ENCODE results near the gene GPR142.

Gene GPR142

DNA sequence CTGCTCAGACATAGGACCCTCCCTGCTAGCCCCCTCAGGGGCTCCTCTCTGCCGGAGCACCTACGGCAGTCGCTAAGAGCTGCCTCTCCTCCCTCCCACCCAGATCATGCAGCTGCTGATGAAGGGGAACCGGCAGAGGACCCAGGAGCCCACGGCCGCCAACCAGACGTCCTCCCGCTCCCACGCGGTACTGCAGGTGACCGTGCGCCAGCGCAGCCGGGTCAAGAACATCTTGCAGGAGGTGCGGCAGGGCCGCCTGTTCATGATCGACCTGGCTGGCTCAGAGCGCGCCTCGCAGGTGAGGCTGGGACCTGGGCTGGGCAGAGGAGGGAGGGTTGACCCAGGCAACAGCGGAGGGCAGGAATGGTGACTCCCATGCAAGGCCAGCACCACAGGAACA is 22.6 kb upstream of the GPR142 start:
- no peak for DNase-seq (ENCODE audit: low read depth)

DNA sequence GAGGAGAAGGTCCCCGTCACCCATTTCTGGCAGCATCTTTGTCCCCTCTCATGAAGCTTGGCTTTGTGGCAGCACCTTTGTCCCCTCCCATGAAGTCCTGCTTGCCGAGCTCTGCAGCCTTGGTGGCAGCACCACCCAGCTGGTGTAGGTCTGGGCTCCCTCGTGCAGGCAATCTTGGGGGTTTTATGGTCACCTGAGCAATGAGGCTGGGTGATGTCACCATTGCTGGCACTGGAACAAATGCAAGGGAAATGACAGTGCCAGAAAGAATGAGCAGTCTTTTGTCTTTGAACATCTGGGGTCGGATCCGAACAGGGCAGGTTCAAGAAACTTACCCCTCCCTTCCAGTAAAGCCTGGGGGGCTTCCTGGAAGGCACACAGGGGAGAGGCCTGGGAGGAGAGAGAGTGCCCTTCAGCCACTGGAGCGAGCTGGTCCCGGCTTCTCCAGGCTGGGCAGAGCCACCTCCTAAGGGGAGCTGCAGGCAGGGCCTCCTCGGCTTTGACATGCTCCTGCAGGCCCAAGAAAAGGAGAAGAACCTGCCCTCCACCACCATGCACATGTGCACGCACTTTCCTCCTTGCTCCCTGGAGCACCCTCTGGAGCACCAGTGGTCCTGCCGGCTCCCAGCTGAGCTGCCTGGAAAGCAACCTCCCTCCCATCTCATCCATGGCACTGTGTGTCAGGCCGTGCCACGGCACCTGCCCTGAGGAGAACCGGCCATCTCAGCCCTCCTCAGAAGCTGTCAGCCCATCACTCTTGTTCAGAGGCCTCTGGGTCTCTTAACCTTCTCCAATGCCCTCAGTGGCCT is 21.7 kb upstream of the GPR142 start:
- no peak for DNase-seq (ENCODE audit: low read depth)

DNA sequence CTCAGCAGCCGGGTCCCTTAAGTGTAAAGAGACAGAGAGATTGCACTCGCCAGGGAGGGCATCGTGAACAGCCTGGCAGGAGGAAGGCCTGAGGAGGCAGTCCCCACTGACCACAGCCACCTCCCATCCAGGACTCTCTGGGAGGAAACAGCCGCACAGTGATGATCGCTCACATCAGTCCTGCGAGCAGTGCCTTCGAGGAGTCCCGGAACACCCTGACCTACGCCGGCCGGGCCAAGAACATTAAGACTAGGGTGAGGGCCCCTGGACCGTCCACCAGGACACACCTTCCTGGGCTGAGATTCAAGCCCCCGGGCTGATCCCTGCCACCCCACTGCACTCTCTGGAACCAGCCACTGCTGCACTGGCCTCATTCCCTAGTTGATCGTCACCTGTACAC is 19.7 kb upstream of the GPR142 start:
- no peak for DNase-seq (ENCODE audit: low read depth)

DNA sequence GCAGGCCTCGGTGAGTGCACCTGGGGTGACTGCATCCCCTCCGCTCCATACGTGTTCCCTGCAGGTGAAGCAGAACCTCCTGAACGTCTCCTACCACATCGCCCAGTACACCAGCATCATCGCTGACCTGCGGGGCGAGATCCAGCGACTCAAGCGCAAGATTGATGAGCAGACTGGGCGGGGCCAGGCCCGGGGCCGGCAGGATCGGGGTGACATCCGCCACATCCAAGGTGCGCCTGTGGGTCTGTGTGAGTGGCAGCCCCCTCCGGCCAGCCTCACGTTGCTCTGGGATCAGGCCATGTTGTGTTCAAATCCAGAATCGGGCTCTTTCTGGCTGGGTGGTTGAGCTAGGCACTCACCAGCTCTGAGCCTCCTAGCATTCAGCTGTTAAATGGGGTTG is 18.2 kb upstream of the GPR142 start:
- no peak for DNase-seq (ENCODE audit: low read depth)

DNA sequence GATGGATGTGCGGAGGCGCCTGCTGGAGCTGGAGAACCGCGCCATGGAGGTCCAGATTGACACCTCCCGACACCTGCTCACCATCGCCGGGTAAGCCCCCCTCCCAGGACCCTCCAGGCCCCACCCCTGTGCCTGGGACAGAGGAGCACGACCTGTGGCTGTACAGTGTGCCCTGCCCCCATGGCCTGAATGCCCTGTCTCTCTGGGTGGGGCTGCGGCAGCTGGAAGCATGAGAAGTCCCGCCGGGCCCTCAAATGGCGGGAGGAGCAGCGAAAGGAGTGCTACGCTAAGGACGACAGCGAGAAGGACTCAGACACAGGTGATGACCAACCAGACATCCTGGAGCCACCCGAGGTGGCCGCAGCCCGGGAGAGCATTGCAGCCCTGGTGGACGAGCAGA is 16.8 kb upstream of the GPR142 start:
- no peak for DNase-seq (ENCODE audit: low read depth)

DNA sequence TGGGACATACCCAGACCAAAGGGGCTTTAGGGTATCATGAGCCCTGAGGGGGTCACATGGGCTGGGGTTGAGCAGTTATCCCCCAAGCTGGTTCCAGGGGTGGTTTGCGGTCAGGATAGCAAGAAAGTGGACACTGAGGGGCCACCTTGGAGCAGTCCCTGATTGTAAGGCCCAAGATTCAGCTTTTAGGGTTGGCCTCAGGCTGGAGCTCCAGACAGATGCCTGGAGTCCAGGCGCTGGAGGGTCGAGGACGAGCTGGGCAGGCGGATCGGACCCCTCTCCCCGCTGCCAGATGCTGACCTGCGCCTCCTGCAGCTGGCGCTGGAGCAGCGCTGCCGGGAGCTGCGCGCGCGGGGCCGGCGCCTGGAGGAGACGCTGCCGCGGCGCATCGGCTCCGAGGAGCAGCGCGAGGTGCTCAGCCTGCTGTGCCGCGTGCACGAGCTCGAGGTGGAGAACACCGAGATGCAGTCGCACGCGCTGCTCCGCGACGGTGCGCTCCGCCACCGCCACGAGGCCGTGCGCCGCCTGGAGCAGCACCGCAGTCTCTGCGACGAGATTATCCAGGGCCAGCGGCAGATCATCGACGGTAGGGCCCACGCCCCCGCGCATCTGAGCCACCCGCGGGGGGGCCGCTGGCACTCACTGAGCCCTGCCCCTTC is 15.6 kb upstream of the GPR142 start:
- DNase-seq (ENCODE audit: low read depth) = no peak

DNA sequence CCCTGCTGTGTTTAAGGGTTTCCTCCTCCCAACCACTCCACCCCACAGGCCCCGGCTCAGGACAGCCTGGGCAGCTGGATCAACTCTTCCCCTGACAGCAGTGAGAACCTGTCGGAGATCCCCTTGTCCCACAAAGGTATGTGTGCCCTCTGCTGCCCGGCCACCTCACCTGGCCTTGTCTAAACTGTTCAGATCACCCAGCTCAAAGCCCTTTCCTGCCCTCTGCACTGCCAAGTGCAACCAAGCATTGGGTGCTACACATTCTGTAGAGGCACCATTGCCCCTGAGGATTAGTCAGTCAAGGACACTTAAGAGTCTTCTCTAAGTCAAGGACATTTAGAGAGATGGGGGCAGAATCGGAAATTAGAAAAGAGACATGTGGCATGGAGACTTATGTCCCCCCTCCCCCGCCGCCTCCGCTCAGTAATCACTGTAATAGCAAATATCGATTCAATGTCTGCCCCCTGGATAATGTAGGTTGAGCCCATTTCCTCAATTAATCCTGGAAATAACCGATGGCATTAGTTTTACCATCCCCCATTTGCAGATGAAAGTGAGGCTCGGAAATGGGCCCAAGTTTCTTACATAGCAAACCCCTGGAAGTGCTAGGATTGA is 13.8 kb upstream of the GPR142 start:
- no peak for DNase-seq (ENCODE audit: low read depth)

DNA sequence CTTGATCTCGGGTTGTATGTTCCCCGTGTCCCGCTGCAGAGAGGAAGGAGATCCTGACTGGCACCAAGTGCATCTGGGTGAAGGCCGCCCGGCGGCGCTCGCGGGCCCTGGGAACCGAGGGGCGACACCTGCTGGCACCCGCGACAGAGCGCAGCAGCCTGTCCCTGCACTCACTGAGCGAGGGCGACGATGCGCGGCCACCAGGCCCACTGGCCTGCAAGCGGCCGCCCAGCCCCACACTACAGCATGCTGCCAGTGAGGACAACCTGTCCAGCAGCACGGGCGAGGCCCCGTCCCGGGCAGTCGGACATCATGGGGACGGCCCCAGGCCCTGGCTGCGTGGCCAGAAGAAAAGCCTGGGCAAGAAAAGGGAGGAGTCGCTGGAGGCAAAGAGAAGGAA is 13.2 kb upstream of the GPR142 start:
- DNase-seq (ENCODE audit: low read depth) = peak; percentile 5

DNA sequence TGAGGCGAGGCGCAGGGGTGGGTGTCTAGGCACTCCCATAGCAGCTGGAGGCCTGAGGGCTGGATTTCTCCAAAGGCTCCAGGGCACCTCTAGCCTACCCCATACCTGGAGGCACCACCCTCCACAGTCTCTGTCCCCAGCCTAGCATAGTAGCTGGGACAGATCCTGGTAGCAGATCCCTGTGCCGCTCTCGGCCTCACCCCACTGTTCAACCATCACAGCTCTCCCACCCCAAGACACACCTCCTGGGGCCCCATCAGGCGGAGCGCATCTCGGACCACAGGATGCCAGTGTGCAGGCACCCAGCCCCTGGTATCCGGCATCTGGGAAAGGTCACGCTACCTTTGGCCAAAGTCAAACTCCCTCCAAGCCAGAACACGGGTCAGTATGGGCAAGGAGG is 12.7 kb upstream of the GPR142 start:
- DNase-seq (ENCODE audit: low read depth) = no peak

DNA sequence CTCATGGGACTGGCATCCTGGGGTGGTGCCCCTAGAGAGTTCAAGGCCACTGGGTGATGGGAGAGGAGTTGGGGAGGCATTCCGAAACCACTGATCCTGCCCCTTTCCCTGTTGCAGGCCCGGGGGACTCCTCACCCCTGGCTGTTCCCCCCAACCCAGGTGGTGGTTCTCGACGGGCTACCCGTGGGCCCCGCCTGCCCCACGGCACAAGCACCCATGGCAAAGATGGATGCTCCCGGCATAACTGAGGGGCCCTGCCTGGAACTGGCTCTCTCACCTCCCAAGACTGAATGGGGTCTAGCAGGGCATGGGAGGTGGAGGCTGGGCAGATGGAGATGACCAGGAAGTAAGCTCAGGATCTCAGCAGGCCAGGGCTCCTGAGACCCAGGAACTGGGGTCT is 12.2 kb upstream of the GPR142 start:
- no peak for DNase-seq (ENCODE audit: low read depth)

DNA sequence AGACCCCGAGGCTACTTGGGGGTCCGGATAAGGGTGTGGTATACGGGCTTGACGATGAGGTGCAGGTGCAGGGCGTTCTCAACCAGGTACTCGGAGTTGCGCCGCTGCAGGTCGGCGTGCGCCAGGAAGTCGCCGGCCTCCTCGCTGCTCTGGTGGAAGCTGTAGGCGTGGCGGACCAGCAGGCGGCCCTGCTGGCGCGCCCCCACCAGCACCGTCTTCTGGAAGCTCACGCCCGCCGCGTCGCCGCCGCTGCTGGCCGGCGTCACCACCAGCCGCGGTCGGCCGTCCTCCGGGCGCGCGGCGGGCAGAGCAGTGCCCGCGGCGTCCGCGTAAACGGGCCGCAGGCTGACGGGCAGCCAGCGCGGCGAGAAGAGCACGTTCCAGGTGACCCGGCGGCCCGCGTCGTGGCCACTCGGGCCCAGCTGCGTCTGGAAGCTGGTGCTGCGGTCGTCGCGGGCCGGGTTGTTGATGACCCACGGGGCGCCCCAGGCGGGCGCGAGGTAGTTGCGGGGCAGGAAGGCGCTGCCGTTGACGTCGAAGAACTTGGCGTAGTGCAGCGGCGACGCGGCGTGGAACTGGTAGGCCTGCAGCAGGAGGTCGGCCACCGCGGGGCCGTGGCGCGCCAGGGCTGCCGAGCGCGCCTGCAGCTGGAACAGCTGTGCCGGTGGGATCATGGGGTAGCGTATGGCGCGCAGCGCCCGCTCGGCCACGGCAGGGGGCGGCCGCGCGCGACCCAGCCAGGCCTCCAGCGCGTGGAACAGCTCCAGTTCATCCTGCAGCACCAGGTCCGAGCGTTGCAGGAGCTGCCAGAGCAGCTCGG is 10.4 kb upstream of the GPR142 start:
- DNase-seq (ENCODE audit: low read depth) = no peak

DNA sequence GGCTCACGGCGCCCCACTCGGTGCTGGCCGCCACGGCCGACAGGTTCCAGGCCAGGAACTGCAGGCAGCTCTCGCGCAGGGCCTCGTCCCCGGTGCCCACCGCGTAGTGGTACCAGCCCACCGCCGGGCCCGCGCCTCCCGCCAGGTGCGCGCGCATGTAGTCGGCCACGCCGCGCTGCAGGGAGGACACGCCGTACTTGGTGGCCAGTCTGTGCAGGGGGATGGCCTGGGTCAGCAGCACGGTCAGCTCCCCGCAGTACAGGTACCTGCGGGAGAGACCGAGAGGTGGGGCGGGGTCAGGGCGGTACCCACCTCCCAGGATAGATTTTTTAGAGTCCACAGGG is 9.9 kb upstream of the GPR142 start:
- DNase-seq (ENCODE audit: low read depth) = no peak

DNA sequence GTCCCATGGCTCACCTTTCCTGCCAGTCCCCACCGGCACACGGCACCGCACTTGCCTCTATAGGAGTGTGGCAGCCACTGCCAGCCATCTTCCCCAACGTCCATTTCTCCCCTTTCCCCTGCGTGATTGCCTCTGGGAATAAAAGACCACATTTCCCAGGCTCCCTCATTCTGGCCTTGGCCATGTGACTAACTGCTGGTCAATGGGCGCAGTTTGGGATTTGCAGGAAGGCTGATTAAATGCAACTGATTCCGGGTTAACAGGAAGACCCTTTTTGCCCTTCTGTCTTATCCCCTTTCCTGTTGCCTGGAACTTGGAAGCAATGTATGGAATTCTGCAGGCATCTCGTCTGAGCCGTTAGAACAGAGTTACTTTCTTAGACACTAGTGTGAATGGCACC is 8.6 kb upstream of the GPR142 start:
- DNase-seq (ENCODE audit: low read depth) = no peak

DNA sequence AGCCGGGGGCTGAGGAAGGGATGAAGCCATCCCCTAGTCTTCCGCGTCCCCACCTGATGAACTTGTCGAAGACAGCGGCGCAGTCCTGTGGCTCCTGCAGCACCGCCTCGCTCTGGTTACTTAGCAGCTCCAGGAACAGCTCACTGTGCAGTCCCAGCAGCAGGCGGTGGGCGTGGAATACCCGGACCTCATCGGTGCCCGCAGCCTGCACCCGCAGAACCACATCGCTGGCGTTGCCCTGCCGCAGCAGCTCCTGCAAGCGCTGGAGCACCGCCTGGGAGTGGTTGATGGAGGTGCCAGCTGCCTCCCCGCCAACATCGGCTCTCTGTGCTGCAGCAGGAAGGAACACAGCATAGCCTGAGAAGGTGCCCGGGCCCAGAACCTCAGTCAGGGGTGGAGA is 7.4 kb upstream of the GPR142 start:
- no peak for DNase-seq (ENCODE audit: low read depth)

DNA sequence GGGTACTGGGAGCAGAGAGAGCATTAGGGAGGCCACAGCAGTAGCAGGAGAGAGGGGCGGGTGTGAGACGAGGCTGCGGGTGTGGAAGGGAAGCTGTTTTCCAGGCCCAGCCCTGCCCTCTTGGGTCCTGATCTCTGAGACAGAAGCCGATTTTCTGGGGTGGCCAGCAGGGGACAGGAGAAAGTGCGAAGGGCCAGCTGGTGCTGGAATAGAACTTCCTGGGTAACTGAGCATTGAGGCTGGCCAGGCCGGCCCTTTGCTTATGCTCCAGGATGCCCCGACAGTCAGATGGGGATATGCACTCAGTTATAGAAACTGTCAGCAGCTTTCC is 6.4 kb upstream of the GPR142 start:
- DNase-seq (ENCODE audit: low read depth) = no peak

DNA sequence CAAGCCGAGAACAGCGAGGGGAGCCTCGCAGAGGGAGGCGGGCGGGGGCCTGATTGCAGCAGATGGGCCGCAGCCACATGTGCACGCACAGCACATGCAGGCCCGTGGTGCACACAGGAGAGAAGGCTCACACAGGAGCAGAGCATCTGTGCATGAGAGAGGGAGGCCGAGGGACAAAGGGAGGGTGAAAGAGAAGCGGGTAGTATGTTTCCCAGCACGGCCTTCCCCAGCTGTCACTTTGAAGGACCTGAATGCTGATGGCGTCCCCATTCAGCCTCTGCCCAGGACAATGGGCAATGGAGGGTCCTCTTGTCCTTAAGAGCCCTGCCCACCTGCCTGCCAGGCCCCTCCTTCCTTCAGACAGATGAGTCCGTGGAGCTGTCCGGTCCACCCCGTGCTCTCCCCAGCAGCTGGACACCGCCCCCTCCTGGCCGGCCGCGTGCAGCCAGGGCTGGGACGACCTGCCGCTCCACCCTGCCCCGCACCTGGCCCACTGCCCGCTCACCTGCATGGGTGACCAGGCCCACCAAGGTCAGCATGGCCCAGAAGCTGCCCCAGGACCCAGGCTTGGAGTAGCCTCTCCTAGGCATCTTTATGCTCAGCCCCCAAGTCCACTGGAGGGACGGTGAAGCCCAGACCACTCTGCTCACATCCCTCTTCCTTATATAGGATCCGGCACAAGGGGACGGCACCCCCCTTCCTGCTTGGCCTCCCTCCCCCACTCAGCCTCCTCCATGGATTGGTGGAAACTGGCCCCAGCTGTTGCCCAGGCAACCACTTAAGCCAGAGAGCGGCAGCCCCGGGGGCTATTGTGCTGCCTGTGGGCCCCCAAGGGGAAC is 5.9 kb upstream of the GPR142 start, which contains the start of gene BTBD17:
BTBD17 (minus strand) TSS at position 639 of the 839 bp plus-strand sequence; CDS start at position 590, 49 bp downstream.
- DNase-seq (ENCODE audit: low read depth) = peak; percentile 24

DNA sequence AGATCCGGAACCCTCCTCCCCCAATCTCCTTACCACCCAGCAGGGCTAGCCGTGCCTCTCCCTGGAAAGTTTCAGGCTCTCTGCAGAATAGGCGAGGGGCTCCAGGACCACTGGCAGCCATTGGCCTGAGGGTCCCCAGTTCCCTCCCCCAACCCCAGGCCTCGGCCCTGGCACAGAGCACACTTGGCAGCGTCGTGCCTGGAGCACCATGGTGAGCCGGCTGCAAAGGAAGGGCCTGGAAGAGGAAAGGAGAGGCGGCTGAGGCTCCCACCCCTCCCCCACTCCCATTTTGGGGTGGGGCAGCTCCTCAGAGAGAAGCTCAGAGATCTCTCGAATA is 5.3 kb upstream of the GPR142 start:
- DNase-seq (ENCODE audit: low read depth) = no peak

DNA sequence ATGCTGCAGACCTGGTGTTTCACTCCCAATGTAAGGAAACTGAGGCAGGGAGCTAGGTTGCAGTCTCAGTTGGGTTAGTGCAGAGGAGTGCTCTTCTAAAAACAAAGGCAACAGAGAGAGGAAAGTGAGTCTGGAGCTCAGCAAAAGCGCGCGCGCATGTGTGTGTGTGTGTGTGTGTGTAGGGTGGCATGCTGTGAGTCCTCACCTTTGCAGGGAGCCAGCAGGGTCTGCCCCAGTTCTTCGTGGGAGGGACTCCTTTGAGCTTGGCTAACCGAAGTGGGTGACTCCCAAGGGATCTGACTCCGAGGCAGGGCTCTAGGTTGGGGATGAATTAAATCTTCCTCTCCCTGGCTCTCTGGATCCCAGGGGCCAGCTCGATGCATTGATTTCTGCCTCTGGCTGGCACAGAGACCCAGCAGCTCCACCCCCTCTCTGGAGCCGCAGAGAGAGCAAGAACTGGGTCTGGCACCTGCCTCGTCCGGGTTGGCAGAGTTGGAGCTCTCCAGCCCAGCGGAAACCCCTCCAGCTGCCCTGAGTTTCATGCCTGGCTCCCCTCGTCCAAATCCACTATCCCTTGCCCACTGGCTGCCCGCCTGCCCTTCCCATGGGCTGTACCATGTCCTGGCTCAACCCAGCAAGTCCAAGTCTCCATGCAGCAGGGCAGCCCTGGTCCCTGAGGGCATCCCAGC is 4.4 kb upstream of the GPR142 start:
- DNase-seq (ENCODE audit: low read depth) = no peak

DNA sequence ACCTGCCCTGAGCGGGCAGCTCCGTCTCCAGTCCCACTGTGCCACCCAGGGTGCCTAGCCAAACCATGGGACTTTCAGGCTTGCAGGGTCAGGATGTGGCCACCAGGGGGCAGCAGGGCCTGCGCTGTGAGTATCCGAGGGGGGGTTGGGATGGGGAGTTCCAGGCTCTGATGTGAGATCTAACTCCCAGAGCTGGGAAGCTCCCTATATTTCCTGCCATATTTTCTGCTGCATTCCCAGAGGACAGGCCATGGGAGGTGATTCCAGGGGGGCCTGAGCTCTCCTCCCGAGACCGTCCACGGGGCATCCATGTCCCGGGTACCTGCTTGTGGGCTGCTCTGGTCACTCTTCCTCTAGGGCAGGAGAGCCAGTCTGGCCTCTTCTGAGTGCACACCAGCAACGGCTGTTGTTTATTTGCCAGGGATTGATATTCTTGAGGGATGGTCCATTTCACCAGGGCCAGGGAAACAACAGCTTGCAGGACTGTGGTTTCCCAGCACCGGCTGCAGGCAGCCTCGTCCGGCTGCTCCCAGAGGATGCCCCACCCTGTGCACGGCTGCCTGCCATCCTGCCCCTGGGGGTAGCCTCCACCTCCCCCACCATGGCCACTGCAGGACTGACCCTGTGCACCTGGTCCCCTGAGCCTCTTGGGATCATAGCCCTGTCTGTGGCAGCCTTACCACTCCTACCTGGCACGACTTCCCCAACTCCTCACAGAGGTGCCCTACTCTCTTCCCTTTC is 1.2 kb downstream of the GPR142 start:
- peak; percentile 49 for DNase-seq (ENCODE audit: low read depth)

DNA sequence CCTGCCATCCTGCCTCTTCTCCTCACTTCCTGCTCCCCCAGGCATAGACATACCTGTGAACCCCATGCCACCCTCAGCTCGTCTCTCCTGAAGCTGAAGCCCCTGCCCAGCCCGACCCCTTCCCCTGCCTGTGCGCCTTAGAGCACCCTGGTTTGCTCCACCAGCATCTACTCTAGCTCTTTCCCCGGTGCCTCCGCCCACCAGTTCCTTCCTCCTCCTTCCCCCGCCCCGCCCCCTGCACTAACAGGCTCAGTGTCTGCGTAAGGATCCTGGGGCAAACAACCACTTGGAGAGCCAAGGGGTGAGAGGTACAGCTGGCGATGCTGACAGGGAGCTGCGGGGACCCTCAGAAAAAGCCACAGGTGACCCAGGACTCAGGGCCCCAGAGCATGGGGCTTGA is 1.9 kb downstream of the GPR142 start:
- DNase-seq (ENCODE audit: low read depth) = no peak

Measured in ELR (cell line).